ENCODE results near the gene AGBL3.

The AGBL3 gene

DNA sequence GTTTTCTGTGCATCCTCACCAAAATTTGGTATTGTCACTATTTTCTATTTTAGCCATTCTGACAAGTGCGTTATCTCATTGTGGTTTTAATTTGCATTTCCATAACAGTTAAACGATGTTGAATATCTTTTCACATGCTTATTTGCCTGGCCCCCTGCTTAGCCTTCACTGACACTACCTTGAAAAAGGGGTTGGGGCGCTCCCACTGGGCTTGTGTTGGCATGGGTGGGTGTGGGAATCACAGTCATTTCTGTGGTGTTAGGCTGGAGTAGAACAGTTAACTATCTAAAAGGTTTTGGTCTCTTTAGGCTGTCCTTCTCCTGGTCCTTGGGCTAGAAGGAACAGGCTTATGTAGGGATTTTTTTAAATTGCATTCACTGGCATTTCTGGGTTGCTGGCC lies 89.4 kb downstream of the AGBL3 start:
- Mint-ChIP-seq H3K4me3 (no peak overlapping the region), H3K9me3 (peaks cover 6% of the 10 kb centered on the region), H3K36me3 (ENCODE audit: low read depth) (no peaks in the 10 kb centered on the region), H3K4me1 (ENCODE audit: low read depth) (no peaks in the 10 kb centered on the region), H3K27me3 (ENCODE audit: low read depth) (no peaks in the 10 kb centered on the region), H3K27ac (no peak overlapping the region)
- DNase-seq (ENCODE audit: low spot score), result no peak

DNA sequence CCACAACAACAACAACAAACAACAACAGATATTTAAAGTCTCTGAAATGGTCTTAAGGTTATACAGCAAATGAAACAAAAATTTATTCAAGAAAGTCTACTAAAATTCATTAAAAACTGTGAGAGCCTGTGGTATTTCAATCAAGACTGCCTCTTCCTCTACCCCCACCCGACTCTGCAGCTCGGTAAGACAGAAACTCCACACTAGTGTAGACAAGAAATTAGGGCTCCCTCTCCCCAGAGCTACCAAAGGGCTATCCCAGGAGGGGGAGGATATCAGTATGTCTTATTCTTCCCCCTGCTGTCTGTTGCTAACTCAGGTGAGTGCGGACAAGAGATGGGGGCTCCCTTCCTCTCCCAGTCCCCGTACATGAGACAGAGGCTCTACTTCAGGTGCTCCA lies 90.6 kb downstream of the AGBL3 start:
- H3K27ac Mint-ChIP-seq, result no peak overlapping the region

DNA sequence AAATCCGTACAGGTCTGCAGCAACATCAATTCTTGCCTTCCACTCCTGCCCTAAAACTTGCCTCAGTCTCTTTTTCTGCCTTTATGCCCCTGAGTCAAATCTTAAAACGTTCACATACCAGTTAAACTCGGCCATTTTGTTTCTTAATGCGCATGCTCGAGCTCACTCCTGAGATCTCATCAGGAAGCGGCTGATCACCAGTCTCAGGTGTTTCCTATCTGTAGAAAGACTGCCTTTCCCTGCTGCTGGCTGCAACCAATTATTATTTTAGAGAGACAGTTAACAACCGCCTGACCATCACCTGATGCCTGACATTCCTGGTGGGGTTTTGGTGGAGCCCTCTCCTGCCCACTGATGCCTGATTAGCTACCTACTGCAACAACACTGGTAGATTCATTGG lies 91.3 kb downstream of the AGBL3 start:
- no peak for DNase-seq (ENCODE audit: low spot score)
- no peak overlapping the region for H3K4me3 Mint-ChIP-seq
- no peaks in the 10 kb centered on the region for H3K36me3 Mint-ChIP-seq (ENCODE audit: low read depth)
- no peaks in the 10 kb centered on the region for H3K4me1 Mint-ChIP-seq (ENCODE audit: low read depth)
- no peaks in the 10 kb centered on the region for H3K9me3 Mint-ChIP-seq
- H3K27me3 Mint-ChIP-seq (ENCODE audit: low read depth), result no peaks in the 10 kb centered on the region
- H3K27ac Mint-ChIP-seq, result no peak overlapping the region

More for the DNA sequence above, 90.6 kb downstream of the AGBL3 start:
- Mint-ChIP-seq H3K36me3 (ENCODE audit: low read depth) (no peaks in the 10 kb centered on the region), H3K4me3 (no peak overlapping the region), H3K27me3 (ENCODE audit: low read depth) (no peaks in the 10 kb centered on the region), H3K4me1 (ENCODE audit: low read depth) (no peaks in the 10 kb centered on the region), H3K9me3 (no peaks in the 10 kb centered on the region)
- no peak for DNase-seq (ENCODE audit: low spot score)

DNA sequence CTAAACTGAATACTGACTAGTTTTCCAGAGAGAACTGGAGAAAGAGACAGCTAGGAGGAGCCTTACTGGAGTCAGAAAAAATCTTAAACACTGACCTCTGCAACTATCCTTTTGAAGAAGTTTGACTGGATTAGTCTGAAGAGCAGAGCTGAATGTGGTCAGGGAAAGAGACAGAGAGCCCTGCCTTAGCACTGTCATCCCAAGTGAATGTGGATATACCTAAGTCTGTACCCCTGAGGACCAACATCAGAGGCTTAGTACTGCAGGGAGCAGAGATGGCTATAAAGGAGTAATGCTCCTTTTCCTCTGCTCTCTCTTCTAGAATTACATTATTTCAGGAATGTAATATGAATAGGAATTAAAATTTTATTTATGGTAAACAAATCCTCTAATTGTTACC lies 91.7 kb downstream of the AGBL3 start:
- no peaks in the 10 kb centered on the region for H3K4me1 Mint-ChIP-seq (ENCODE audit: low read depth)
- H3K27me3 Mint-ChIP-seq (ENCODE audit: low read depth), result no peaks in the 10 kb centered on the region
- no peak overlapping the region for H3K4me3 Mint-ChIP-seq
- no peak overlapping the region for H3K27ac Mint-ChIP-seq
- no peak for DNase-seq (ENCODE audit: low spot score)
- H3K36me3 Mint-ChIP-seq (ENCODE audit: low read depth), result no peaks in the 10 kb centered on the region
- no peaks in the 10 kb centered on the region for H3K9me3 Mint-ChIP-seq

DNA sequence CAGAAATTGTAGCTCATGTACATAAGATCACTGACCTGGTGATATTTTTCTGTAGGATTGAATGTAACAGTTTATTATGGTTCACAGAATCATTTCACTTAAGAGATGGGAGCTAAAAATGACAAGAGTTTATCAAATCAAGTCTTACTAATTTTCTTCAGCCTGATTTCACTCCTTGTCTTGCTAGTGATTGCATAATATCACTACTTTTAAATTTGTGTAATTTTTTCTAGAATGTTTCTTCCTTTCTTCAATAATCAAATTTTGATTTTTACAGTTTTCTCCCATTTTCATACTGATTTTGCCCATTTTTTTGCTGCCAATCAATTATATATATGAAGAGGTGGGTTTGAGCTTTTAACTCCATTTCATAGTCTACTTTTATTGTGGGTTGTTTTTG lies 92.8 kb downstream of the AGBL3 start:
- Mint-ChIP-seq H3K4me1 (ENCODE audit: low read depth) (no peaks in the 10 kb centered on the region), H3K27ac (no peak overlapping the region), H3K27me3 (ENCODE audit: low read depth) (no peaks in the 10 kb centered on the region), H3K36me3 (ENCODE audit: low read depth) (no peaks in the 10 kb centered on the region), H3K4me3 (no peak overlapping the region), H3K9me3 (no peaks in the 10 kb centered on the region)
- no peak for DNase-seq (ENCODE audit: low spot score)

DNA sequence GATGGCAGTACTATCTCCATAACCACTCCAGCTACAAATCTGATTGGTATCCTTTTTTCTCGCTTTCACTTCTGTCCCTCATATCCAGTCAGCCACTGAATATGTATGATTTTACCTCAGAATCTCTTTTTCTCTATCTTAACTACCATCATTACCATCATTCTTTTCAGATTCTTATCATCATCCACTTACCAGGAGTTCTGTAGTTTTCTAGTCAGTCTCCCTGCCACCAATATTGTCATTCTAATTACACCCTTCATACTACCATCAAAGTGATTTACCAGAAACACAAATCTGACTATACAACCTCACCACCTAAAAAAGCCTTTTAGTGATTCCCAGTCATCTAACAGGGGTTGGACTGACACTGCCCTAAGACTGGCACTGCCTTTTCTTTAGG lies 96.7 kb downstream of the AGBL3 start:
- DNase-seq (ENCODE audit: low spot score), result no peak
- Mint-ChIP-seq H3K9me3 (peaks cover 15% of the 10 kb centered on the region), H3K27me3 (ENCODE audit: low read depth) (no peaks in the 10 kb centered on the region), H3K4me1 (ENCODE audit: low read depth) (peaks cover 2% of the 10 kb centered on the region), H3K4me3 (no peak overlapping the region), H3K36me3 (ENCODE audit: low read depth) (no peaks in the 10 kb centered on the region), H3K27ac (no peak overlapping the region)

DNA sequence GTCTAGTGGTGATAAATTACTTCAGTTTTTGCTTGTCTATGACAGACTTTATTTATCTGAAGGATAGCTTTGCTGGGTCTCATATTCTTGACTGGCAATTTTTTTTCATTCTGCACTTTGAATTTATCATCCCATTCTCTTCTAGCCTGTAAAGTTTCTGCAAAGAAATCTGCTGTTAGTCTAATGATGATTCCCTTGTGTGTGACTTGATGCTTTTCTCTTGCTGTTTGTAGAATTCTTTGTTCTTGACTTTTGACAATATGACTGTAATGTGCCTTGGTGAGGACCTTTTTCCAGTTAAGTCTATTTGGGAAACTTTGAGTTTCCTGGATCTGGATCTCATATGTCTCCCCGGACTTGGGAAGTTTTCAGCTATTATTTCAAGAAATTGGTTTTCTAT lies 102.3 kb downstream of the AGBL3 start:
- Mint-ChIP-seq H3K9me3 (peaks cover 24% of the 10 kb centered on the region), H3K36me3 (ENCODE audit: low read depth) (no peaks in the 10 kb centered on the region), H3K4me3 (no peak overlapping the region), H3K27ac (no peak overlapping the region), H3K27me3 (ENCODE audit: low read depth) (no peaks in the 10 kb centered on the region), H3K4me1 (ENCODE audit: low read depth) (peaks cover 2% of the 10 kb centered on the region)
- DNase-seq (ENCODE audit: low spot score), result no peak

DNA sequence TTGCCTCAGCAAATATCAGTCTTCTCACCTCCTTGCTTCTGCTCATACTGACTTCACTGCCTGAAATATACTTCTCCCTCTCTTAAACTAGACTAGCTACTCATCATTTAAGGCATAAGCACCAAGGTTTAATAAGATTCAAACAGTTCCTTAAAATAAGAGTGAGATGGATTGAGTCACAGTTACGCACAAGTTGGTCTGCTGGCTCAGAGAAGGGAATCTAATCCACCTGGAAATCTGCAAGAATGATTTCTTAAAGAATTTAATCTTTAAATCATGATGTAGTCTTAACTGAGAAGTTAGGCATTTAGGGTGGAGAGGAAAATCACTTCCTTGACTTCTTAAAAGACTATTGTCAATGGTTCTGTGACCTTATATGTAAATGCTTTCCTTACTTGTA lies 105.4 kb downstream of the AGBL3 start:
- no peaks in the 10 kb centered on the region for H3K27me3 Mint-ChIP-seq (ENCODE audit: low read depth)

DNA sequence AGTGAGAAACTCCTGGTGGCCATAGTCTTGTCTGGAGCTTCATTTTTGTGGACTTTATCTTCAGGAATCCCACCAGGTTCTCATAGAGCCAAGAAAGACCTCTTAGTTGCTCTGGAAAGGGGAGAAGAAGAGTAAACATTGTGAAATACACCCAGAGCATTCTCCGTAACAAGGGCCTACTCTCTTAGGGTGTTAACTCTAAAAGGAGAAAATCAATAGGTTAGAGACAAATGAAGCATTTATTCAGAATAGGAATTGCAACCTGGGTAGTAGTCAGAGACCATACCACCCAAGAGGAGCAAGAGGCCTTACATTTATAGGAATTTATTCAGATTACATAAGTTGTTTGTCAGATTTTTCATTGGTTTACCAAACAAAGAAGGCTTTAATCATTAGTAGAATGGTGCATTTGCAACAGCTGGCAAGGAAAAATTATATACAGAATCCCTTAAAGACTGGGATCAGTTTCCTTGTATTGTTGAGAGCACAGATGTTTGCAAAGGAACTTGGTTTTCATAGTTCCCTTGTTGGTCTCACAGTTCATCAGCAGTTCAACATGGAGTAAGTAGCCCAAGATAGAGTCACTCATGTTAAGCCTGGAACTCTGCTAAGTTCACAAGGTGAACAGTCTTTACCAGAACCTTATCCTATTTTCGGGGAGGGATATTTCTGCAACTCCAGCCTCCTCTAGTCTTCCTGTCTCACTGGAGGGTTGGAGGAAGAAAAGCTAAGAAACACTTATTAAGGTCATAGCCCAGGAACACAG lies 108.3 kb downstream of the AGBL3 start:
- Mint-ChIP-seq H3K4me1 (ENCODE audit: low read depth) (no peaks in the 10 kb centered on the region), H3K9me3 (no peaks in the 10 kb centered on the region), H3K36me3 (ENCODE audit: low read depth) (no peaks in the 10 kb centered on the region), H3K27ac (no peak overlapping the region), H3K4me3 (no peak overlapping the region), H3K27me3 (ENCODE audit: low read depth) (no peaks in the 10 kb centered on the region)
- no peak for DNase-seq (ENCODE audit: low spot score)

More for the DNA sequence above, 105.4 kb downstream of the AGBL3 start:
- H3K4me3 Mint-ChIP-seq, result no peak overlapping the region
- peaks cover 21% of the 10 kb centered on the region for H3K9me3 Mint-ChIP-seq
- DNase-seq (ENCODE audit: low spot score), result no peak
- peaks cover 2% of the 10 kb centered on the region for H3K4me1 Mint-ChIP-seq (ENCODE audit: low read depth)
- H3K36me3 Mint-ChIP-seq (ENCODE audit: low read depth), result no peaks in the 10 kb centered on the region
- H3K27ac Mint-ChIP-seq, result no peak overlapping the region

DNA sequence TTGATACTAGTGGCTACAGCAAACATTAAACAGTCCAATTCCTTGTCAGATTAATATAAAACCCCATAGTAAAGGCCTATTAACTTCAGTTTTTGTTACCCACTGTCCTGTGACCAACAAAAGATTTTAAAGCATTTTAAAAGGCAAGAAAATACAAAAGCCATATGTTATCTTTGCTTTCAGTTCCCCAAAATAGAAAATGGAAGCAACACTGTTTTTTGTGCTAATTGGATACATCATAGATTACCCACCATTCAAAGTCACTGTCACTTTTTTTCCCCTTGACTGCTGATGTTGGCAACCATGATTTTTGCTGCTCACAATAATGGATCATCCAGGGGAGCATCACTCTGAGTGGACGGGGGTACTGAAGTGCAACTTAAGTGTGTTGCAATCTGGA lies 109.1 kb downstream of the AGBL3 start:
- Mint-ChIP-seq H3K4me1 (ENCODE audit: low read depth) (no peaks in the 10 kb centered on the region), H3K27me3 (ENCODE audit: low read depth) (no peaks in the 10 kb centered on the region), H3K9me3 (no peaks in the 10 kb centered on the region), H3K36me3 (ENCODE audit: low read depth) (no peaks in the 10 kb centered on the region), H3K4me3 (no peak overlapping the region), H3K27ac (no peak overlapping the region)
- DNase-seq (ENCODE audit: low spot score), result no peak

DNA sequence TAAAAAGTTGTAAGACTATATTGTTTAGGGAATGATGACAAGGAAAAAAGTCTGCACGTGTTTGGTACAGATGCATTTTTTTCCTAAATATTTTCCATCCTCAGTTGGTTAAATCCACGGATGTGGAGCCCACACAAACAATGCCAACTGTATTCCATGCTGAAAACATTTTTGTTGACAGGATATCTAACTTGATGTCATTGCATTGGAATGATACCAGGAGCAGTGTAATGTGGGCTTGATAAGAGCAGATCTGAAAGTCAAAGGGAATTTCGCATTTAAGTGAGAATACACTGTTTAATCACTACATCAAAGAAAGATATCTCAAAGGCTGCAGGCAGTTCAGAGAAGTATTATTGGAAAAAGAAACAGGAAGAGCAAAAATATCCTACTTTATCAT lies 112.1 kb downstream of the AGBL3 start:
- Mint-ChIP-seq H3K27me3 (ENCODE audit: low read depth) (no peaks in the 10 kb centered on the region), H3K9me3 (no peaks in the 10 kb centered on the region), H3K36me3 (ENCODE audit: low read depth) (no peaks in the 10 kb centered on the region), H3K4me3 (no peak overlapping the region), H3K27ac (no peak overlapping the region), H3K4me1 (ENCODE audit: low read depth) (peaks cover 2% of the 10 kb centered on the region)
- DNase-seq (ENCODE audit: low spot score), result no peak

DNA sequence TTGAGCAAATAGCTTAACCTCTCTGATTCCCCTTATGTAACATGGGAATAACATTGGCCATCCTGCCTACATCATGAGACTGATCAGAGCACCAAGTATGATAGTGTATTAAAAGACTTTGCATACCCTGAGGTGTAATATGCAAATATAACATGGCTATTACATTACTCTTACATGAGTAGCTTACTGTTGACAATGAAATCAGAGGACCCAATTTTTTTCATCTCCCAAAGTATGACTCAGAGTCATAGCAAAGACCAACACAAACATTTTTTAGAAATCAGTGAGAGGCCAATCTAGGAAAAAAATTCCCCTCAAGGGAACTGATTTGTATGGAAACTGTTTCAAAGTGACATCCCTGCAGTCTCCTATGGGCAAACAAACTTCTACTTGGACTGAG lies 114.5 kb downstream of the AGBL3 start:
- Mint-ChIP-seq H3K27me3 (ENCODE audit: low read depth) (no peaks in the 10 kb centered on the region), H3K27ac (no peak overlapping the region), H3K4me1 (ENCODE audit: low read depth) (peaks cover 2% of the 10 kb centered on the region), H3K4me3 (no peak overlapping the region), H3K36me3 (ENCODE audit: low read depth) (no peaks in the 10 kb centered on the region), H3K9me3 (no peaks in the 10 kb centered on the region)
- DNase-seq (ENCODE audit: low spot score), result no peak

DNA sequence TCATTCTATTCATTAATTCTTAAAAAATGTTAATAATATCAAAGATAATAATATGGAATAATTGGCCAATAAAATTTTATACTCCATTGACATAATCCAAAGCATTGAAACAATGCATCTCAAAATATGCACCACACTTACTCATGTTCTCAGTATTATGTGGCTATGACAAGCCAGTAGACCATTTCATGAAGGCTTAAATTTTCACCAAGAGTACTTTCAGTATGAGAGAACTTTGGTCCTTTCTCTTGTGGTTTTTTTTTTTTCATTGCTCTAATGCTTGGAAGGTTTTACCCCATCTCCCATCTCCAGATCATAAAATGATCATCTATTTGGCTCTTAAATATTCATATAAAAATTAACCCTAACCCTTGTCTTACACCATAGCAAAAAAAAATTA lies 116.1 kb downstream of the AGBL3 start:
- Mint-ChIP-seq H3K27ac (no peak overlapping the region), H3K36me3 (ENCODE audit: low read depth) (no peaks in the 10 kb centered on the region), H3K27me3 (ENCODE audit: low read depth) (no peaks in the 10 kb centered on the region), H3K4me3 (no peak overlapping the region), H3K9me3 (no peaks in the 10 kb centered on the region), H3K4me1 (ENCODE audit: low read depth) (peaks cover 2% of the 10 kb centered on the region)
- no peak for DNase-seq (ENCODE audit: low spot score)

DNA sequence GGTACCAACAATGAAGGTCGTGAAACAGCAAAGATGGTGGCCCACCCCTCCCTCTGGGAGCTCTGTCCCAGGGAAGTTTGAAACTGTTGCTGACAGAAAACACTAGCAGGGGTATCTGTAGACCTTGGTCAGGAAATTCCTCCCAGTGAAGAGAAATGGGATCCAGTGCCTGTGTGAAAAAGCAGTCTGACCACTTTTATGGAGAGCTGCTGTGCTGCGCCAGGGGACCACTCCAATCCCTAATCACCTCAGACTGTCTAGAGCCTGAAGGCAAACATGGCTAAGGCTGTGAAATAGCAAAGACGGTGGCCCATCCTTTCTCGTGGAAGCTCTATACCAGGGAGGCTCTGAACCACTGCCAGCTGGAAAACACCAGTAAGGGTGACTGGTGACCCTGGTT lies 123.3 kb downstream of the AGBL3 start:
- H3K4me1 Mint-ChIP-seq (ENCODE audit: low read depth), result no peaks in the 10 kb centered on the region
- no peaks in the 10 kb centered on the region for H3K27me3 Mint-ChIP-seq (ENCODE audit: low read depth)
- no peak overlapping the region for H3K4me3 Mint-ChIP-seq
- H3K27ac Mint-ChIP-seq, result no peak overlapping the region
- no peaks in the 10 kb centered on the region for H3K36me3 Mint-ChIP-seq (ENCODE audit: low read depth)
- no peaks in the 10 kb centered on the region for H3K9me3 Mint-ChIP-seq
- DNase-seq (ENCODE audit: low spot score), result no peak

DNA sequence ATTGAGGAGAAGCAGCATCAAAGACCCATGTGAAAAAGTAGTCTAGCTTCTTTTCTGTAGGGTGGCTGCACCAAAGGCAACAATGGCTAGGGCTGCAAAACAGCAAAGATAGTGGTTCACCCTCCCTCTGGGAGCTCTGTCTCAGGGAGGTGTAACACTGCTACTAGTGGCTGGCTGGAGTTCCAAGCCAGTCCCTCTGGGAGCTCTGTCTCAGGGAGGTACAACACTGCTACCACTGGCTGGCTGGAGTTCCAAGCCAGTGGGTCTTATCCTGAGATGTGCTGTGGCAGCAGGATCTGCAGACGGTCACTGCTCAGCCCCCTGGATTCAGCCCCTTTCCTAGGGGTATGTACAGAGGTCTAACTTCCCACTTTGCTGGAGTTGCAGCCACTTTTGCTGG lies 123.7 kb downstream of the AGBL3 start:
- DNase-seq (ENCODE audit: low spot score), result no peak
- H3K4me3 Mint-ChIP-seq, result no peak overlapping the region
- H3K9me3 Mint-ChIP-seq, result no peaks in the 10 kb centered on the region
- no peak overlapping the region for H3K27ac Mint-ChIP-seq
- H3K27me3 Mint-ChIP-seq (ENCODE audit: low read depth), result no peaks in the 10 kb centered on the region
- no peaks in the 10 kb centered on the region for H3K4me1 Mint-ChIP-seq (ENCODE audit: low read depth)
- H3K36me3 Mint-ChIP-seq (ENCODE audit: low read depth), result no peaks in the 10 kb centered on the region
